Neural progenitor cell (in vitro differentiated cells): ENCODE data around the gene PRRX1.

ENCODE experiments used
- EZH2 ChIP-seq: fragments of 200-600 bp; sonication (generic); IDR thresholded peaks from 2 replicates; pipeline ENCODE4 v1.6.1; 2017; ENCODE audit warnings: antibody characterized with exemption, mild to moderate bottlenecking, moderate library complexity
- TF ChIP-seq, protein P1 (sequence below): fragments of 200-600 bp; sonication (generic); IDR thresholded peaks from 2 replicates; pipeline ENCODE4 v1.5.1; 2017; ENCODE audit warnings: antibody characterized with exemption, mild to moderate bottlenecking

- TF ChIP-seq, protein P1, sequence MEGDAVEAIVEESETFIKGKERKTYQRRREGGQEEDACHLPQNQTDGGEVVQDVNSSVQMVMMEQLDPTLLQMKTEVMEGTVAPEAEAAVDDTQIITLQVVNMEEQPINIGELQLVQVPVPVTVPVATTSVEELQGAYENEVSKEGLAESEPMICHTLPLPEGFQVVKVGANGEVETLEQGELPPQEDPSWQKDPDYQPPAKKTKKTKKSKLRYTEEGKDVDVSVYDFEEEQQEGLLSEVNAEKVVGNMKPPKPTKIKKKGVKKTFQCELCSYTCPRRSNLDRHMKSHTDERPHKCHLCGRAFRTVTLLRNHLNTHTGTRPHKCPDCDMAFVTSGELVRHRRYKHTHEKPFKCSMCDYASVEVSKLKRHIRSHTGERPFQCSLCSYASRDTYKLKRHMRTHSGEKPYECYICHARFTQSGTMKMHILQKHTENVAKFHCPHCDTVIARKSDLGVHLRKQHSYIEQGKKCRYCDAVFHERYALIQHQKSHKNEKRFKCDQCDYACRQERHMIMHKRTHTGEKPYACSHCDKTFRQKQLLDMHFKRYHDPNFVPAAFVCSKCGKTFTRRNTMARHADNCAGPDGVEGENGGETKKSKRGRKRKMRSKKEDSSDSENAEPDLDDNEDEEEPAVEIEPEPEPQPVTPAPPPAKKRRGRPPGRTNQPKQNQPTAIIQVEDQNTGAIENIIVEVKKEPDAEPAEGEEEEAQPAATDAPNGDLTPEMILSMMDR, result no peak
- no peak for TF ChIP-seq EZH2
These were observed 7.7 kb downstream of the PRRX1 start for GRCh38 chr1:170671629-170671963.
